ENCODE measurements around the gene TSPAN5.

TSPAN5 gene

GRCh38 chr4:98530572-98530971 is 127.8 kb downstream of the TSPAN5 start:
- H3K4me3 ChIP-seq (ENCODE audit: low read depth, low read length): no peak overlapping the region
- no peak for TF ChIP-seq CTCF (IDR thresholded peaks at IDR 0.05; ENCODE audit: borderline replicate concordance, insufficient read depth, low read depth, low read length)

- no peak for TF ChIP-seq CTCF (IDR thresholded peaks at IDR 0.05; ENCODE audit: borderline replicate concordance, insufficient read depth, low read depth, low read length)
- H3K4me3 ChIP-seq (ENCODE audit: low read depth, low read length): no peak overlapping the region
Observed at GRCh38 chr4:98529970-98530569, 128.3 kb downstream of the TSPAN5 start.

- H3K4me3 ChIP-seq (ENCODE audit: low read depth, low read length): no peak overlapping the region
- TF ChIP-seq CTCF (IDR thresholded peaks at IDR 0.05; ENCODE audit: borderline replicate concordance, insufficient read depth, low read depth, low read length): no peak
Observed at GRCh38 chr4:98528882-98529281, 129.5 kb downstream of the TSPAN5 start.

- no peak for TF ChIP-seq CTCF (IDR thresholded peaks at IDR 0.05; ENCODE audit: borderline replicate concordance, insufficient read depth, low read depth, low read length)
- H3K4me3 ChIP-seq (ENCODE audit: low read depth, low read length): no peak overlapping the region
Observed at GRCh38 chr4:98527534-98528269, 130.7 kb downstream of the TSPAN5 start.

GRCh38 chr4:98524230-98524629 is 134.2 kb downstream of the TSPAN5 start:
- no peak for TF ChIP-seq CTCF (IDR thresholded peaks at IDR 0.05; ENCODE audit: borderline replicate concordance, insufficient read depth, low read depth, low read length)
- H3K4me3 ChIP-seq (ENCODE audit: low read depth, low read length): no peak overlapping the region

- no peak overlapping the region for H3K4me3 ChIP-seq (ENCODE audit: low read depth, low read length)
- TF ChIP-seq CTCF (IDR thresholded peaks at IDR 0.05; ENCODE audit: borderline replicate concordance, insufficient read depth, low read depth, low read length): no peak
Observed at GRCh38 chr4:98522636-98523395, 135.6 kb downstream of the TSPAN5 start.

Data from GM12875 (cell line).